H9 (cell line): ENCODE measurements around the gene TRPV4. TPM values are rescaled to one million over a fixed set of nuclear protein-coding genes. Genes with fewer than 3 reads are reported as not detected.

ENCODE experiments used
- DNase-seq: peaks from one replicate; pipeline ENCODE4 v3.0.0-alpha.2; 2017
- H2AFZ ChIP-seq: one replicate; pipeline ENCODE4 v1.6.1; 2013; ENCODE audit warnings: mild to moderate bottlenecking, low read length, control low read depth, moderate library complexity
- H2AK5ac ChIP-seq: 2 replicates; pipeline ENCODE4 v1.6.1; 2013; ENCODE audit warnings: low read length, control low read depth, mixed read lengths; ENCODE audit not compliant: insufficient read length
- H2BK120ac ChIP-seq: one replicate; pipeline ENCODE4 v1.6.1; 2013; ENCODE audit warnings: low read depth, mild to moderate bottlenecking, low read length, control low read depth, inconsistent platforms; ENCODE audit not compliant: poor library complexity, severe bottlenecking
- H2BK12ac ChIP-seq: 2 replicates; pipeline ENCODE4 v1.6.1; 2013; ENCODE audit warnings: low read length, control low read depth, mixed read lengths, low read depth; ENCODE audit not compliant: insufficient read length
- H2BK15ac ChIP-seq: 2 replicates; pipeline ENCODE4 v1.6.1; 2013; ENCODE audit warnings: low read depth, low read length, control low read depth
- H2BK20ac ChIP-seq: one replicate; pipeline ENCODE4 v1.6.1; 2013; ENCODE audit warnings: low read depth, mild to moderate bottlenecking, low read length, control low read depth, inconsistent platforms; ENCODE audit not compliant: poor library complexity, severe bottlenecking
- H2BK5ac ChIP-seq: 2 replicates; pipeline ENCODE4 v1.6.1; 2013; ENCODE audit warnings: low read length, control low read depth, mixed read lengths; ENCODE audit not compliant: insufficient read length
- H3K14ac ChIP-seq: 2 replicates; pipeline ENCODE4 v1.6.1; 2013; ENCODE audit warnings: low read length, control low read depth; ENCODE audit not compliant: insufficient read depth
- H3K18ac ChIP-seq: 2 replicates; pipeline ENCODE4 v1.6.1; 2013; ENCODE audit warnings: low read depth, mild to moderate bottlenecking, mixed read lengths, low read length, control low read depth; ENCODE audit not compliant: insufficient read length
- H3K23ac ChIP-seq: 2 replicates; pipeline ENCODE4 v1.6.1; 2013; ENCODE audit warnings: low read length, control low read depth, mixed read lengths, low read depth; ENCODE audit not compliant: insufficient read length
- H3K23me2 ChIP-seq: 2 replicates; pipeline ENCODE4 v1.6.1; 2013; ENCODE audit warnings: low read depth, mild to moderate bottlenecking, mixed read lengths, low read length, control low read depth; ENCODE audit not compliant: insufficient read length, poor library complexity, severe bottlenecking
- H3K27ac ChIP-seq: 2 replicates; pipeline ENCODE4 v1.5.1; 2013; ENCODE audit warnings: low read length, control low read depth, mixed read lengths, low read depth; ENCODE audit not compliant: insufficient read length
- H3K27me3 ChIP-seq: 2 replicates; pipeline ENCODE4 v1.6.1; 2013; ENCODE audit warnings: low read length, control low read depth, inconsistent platforms; ENCODE audit not compliant: insufficient read depth
- H3K4ac ChIP-seq: 2 replicates; pipeline ENCODE4 v1.6.1; 2013; ENCODE audit warnings: low read depth, mild to moderate bottlenecking, control low read depth, inconsistent platforms, low read length, moderate library complexity
- H3K4me1 ChIP-seq: 2 replicates; pipeline ENCODE4 v1.6.1; 2013; ENCODE audit warnings: low read length, control low read depth, inconsistent platforms; ENCODE audit not compliant: insufficient read depth
- H3K4me2 ChIP-seq: 2 replicates; pipeline ENCODE4 v1.6.1; 2013; ENCODE audit warnings: low read length, control low read depth, mixed read lengths; ENCODE audit not compliant: insufficient read length, insufficient read depth
- H3K56ac ChIP-seq: 2 replicates; pipeline ENCODE4 v1.6.1; 2013; ENCODE audit warnings: low read depth, mild to moderate bottlenecking, mixed read lengths, low read length, control low read depth; ENCODE audit not compliant: insufficient read length
- H3K79me1 ChIP-seq: 2 replicates; pipeline ENCODE4 v1.6.1; 2013; ENCODE audit warnings: low read depth, mild to moderate bottlenecking, moderate library complexity, low read length, control low read depth, inconsistent platforms; ENCODE audit not compliant: insufficient read depth, poor library complexity, severe bottlenecking
- H3K79me2 ChIP-seq: 2 replicates; pipeline ENCODE4 v1.6.1; 2013; ENCODE audit warnings: low read length, control low read depth, inconsistent platforms; ENCODE audit not compliant: insufficient read depth
- H3K9ac ChIP-seq: 2 replicates; pipeline ENCODE4 v1.6.1; 2013; ENCODE audit warnings: low read length, control low read depth, mixed read lengths; ENCODE audit not compliant: insufficient read length; ENCODE audit errors: extremely low read depth
- H3K9me3 ChIP-seq: one replicate; pipeline ENCODE4 v1.6.1; 2013; ENCODE audit warnings: low read depth, low read length, inconsistent platforms; ENCODE audit not compliant: control insufficient read depth
- H3T11ph ChIP-seq: one replicate; pipeline ENCODE4 v1.6.1; 2013; ENCODE audit warnings: mild to moderate bottlenecking, low read length, control low read depth, inconsistent platforms
- H4K20me1 ChIP-seq: one replicate; pipeline ENCODE4 v1.6.1; 2013; ENCODE audit not compliant: control insufficient read depth, insufficient read length, insufficient read depth
- H4K5ac ChIP-seq: 2 replicates; pipeline ENCODE4 v1.6.1; 2013; ENCODE audit warnings: low read depth, mild to moderate bottlenecking, mixed read lengths, low read length, control low read depth; ENCODE audit not compliant: insufficient read length
- H4K8ac ChIP-seq: replicated peaks from 2 replicates; pipeline ENCODE4 v1.6.1; 2013; ENCODE audit warnings: low read length, control low read depth, mixed read lengths, low read depth; ENCODE audit not compliant: insufficient read length
- H4K91ac ChIP-seq: 2 replicates; pipeline ENCODE4 v1.6.1; 2013; ENCODE audit warnings: low read depth, mild to moderate bottlenecking, moderate library complexity, mixed read lengths, low read length, control low read depth; ENCODE audit not compliant: insufficient read length
- H3K27ac Mint-ChIP-seq, 3 experiments: 2 replicates in 2 of 3; 3 replicates in 1 of 3; pipeline ENCODE4 v1.8.0; 2020 to 2021; ENCODE audit warnings: mixed read lengths in 3 of 3, mild to moderate bottlenecking in 1 of 3, moderate library complexity in 1 of 3
- H3K27me3 Mint-ChIP-seq: 2 replicates; pipeline ENCODE4 v1.8.0; 2021; ENCODE audit warnings: low read depth, mild to moderate bottlenecking, moderate library complexity, mixed read lengths
- H3K36me3 Mint-ChIP-seq, 3 experiments: 2 replicates in 2 of 3; 3 replicates in 1 of 3; pipeline ENCODE4 v1.8.0; 2020 to 2021; ENCODE audit warnings: low read depth in 3 of 3, mixed read lengths in 3 of 3; ENCODE audit not compliant: insufficient read depth in 1 of 3
- H3K4me1 Mint-ChIP-seq, 2 experiments: 2 replicates each; pipeline ENCODE4 v1.8.0; 2020; ENCODE audit warnings: mixed read lengths in 2 of 2
- H3K4me3 Mint-ChIP-seq, 2 experiments: 2 replicates in 1 of 2; 3 replicates in 1 of 2; pipeline ENCODE4 v1.8.0; 2020 to 2021; ENCODE audit warnings: mild to moderate bottlenecking in 2 of 2, mixed read lengths in 2 of 2, moderate library complexity in 1 of 2
- H3K9me3 Mint-ChIP-seq, 2 experiments: 2 replicates in 1 of 2; 3 replicates in 1 of 2; pipeline ENCODE4 v1.8.0; 2020; ENCODE audit warnings: mild to moderate bottlenecking in 2 of 2, mixed read lengths in 2 of 2, moderate library complexity in 1 of 2
- WGBS: extraction: QIAGEN DNeasy Blood & Tissue Kit; methylation state at CpG from one replicate; pipeline ENCODE4 v1.1.7; 2013; ENCODE audit warnings: missing lambda C conversion rate, low lambda C conversion rate, mixed read lengths; ENCODE audit not compliant: insufficient read length; ENCODE audit errors: extremely low coverage; 5-methylcytosine and 5-hydroxymethylcytosine counted together
- total RNA-seq: library from RNA; stranded (reverse); gene quantifications from 2 replicates; pipeline ENCODE4 v1.2.1, GENCODE V29; 2021
- TF ChIP-seq, protein P1 (sequence below): fragments of 200-600 bp; sonication (generic); conservative IDR thresholded peaks from 3 replicates; pipeline ENCODE4 v1.8.0; 2021; ENCODE audit warnings: antibody characterized with exemption, mild to moderate bottlenecking

The TRPV4 gene
- total RNA-seq, 1 experiment from 2014 or later, result 4.9 TPM

DNA sequence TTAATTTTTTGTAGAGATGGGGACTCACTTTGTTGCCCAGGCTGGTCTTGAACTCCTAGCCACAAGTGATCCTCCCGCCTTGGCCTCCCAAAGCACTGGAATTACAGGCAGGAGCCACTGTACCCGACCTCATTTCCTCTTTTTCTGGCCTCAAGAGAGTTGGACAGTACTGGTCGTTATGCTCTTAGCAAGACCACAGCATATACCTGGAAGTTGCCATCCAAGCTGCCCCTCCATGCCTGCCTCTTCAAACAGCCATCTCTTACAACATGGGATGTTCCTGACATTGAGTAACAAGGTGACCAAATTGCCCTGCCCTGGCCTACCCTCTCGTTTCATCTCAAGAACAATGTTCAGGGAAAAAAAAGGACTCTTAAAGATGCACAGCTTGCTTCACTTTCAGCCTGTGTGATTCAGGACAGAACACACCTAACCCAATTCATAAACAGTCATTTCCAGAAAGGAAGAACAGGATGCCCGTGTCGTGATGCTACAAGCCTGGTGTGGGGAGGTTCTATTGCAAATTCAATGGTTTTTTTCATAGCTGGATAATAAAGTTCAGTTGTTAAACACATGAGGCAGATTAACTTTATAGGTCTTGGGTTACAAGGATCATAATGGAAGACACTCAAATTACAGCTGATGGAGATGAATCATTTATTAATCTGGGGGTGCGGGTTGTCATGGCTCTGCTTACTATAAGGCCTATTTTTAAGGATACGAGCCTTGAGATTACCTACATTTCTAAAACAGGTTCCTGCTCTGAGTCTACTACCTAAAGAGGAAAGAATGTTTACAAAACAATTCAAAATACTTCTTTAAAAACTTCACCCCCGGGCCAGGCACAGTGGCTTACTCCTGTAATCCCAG, 35.2 kb upstream of the TRPV4 start:
- no peak overlapping the region for H2BK120ac ChIP-seq
- H4K8ac ChIP-seq, result no peak overlapping the region
- no peak overlapping the region for H3K4me2 ChIP-seq
- no peak overlapping the region for H3K9ac ChIP-seq
- no peaks in the 10 kb centered on the region for H3K27me3 ChIP-seq
- H4K5ac ChIP-seq, result no peak overlapping the region
- no CpG with 5 or more reads among the region's 9 CpGs for WGBS
- no peak overlapping the region for H2BK12ac ChIP-seq
- no peak for DNase-seq
- H3K4me1 Mint-ChIP-seq, result peaks cover 12 to 17% of the 10 kb centered on the region in 2 experiments
- TF ChIP-seq, protein P1, sequence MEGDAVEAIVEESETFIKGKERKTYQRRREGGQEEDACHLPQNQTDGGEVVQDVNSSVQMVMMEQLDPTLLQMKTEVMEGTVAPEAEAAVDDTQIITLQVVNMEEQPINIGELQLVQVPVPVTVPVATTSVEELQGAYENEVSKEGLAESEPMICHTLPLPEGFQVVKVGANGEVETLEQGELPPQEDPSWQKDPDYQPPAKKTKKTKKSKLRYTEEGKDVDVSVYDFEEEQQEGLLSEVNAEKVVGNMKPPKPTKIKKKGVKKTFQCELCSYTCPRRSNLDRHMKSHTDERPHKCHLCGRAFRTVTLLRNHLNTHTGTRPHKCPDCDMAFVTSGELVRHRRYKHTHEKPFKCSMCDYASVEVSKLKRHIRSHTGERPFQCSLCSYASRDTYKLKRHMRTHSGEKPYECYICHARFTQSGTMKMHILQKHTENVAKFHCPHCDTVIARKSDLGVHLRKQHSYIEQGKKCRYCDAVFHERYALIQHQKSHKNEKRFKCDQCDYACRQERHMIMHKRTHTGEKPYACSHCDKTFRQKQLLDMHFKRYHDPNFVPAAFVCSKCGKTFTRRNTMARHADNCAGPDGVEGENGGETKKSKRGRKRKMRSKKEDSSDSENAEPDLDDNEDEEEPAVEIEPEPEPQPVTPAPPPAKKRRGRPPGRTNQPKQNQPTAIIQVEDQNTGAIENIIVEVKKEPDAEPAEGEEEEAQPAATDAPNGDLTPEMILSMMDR, result no peak
- H3K4me1 ChIP-seq, result peaks cover 4% of the 10 kb centered on the region
- no peak overlapping the region for H3K4me3 Mint-ChIP-seq
- no peak overlapping the region for H3K27ac ChIP-seq
- H4K20me1 ChIP-seq, result no peaks in the 10 kb centered on the region
- H3K23me2 ChIP-seq, result no peaks in the 10 kb centered on the region
- no peak overlapping the region for H3K56ac ChIP-seq
- no peaks in the 10 kb centered on the region; the same call in 1 of the 2 replicates for H3K79me2 ChIP-seq
- H2BK20ac ChIP-seq, result no peak overlapping the region
- no peak overlapping the region for H3K18ac ChIP-seq
- peaks cover 2% of the 10 kb centered on the region for H3K79me1 ChIP-seq
- H2AFZ ChIP-seq, result no peak overlapping the region
- H3K36me3 Mint-ChIP-seq, result peaks cover 0 to 1% (median 0%) of the 10 kb centered on the region in 3 experiments; a peak in 2 of 7 replicates
- no peak overlapping the region for H3K4ac ChIP-seq
- no peaks in the 10 kb centered on the region for H3K9me3 Mint-ChIP-seq
- no peak overlapping the region for H2BK5ac ChIP-seq
- H3K9me3 ChIP-seq, result no peaks in the 10 kb centered on the region
- no peak overlapping the region for H4K91ac ChIP-seq
- no peak overlapping the region; a peak in 1 of 7 replicates for H3K27ac Mint-ChIP-seq
- no peak overlapping the region for H3K14ac ChIP-seq
- H2BK15ac ChIP-seq, result no peak overlapping the region
- H3T11ph ChIP-seq, result no peak overlapping the region
- H2AK5ac ChIP-seq, result no peak overlapping the region
- H3K27me3 Mint-ChIP-seq, result no peaks in the 10 kb centered on the region
- no peak overlapping the region for H3K23ac ChIP-seq
